GM19099 (cell line): ENCODE data around the gene PGA3.
"Not testable (repeated sequence)": the region's sequence is repeated elsewhere in the genome, so short reads cannot be mapped to it uniquely, and the experiment has no call there.

Source experiments
- POLR2A ChIP-seq: IDR thresholded peaks from 3 replicates; pipeline ENCODE4 v1.6.1; 2011; ENCODE audit warnings: low read depth; ENCODE audit not compliant: insufficient read length; ENCODE audit errors: extremely low read depth

PGA3 gene

GRCh38 chr11:61194981-61195695 is 8.2 kb upstream of the PGA3 start:
- TF ChIP-seq POLR2A: no peak

- no peak for TF ChIP-seq POLR2A
These were observed 7.6 kb upstream of the PGA3 start for GRCh38 chr11:61195719-61196118.

- no peak for TF ChIP-seq POLR2A
These were observed 5.0 kb upstream of the PGA3 start for GRCh38 chr11:61198361-61198760.

GRCh38 chr11:61198948-61199523 is 4.3 kb upstream of the PGA3 start:
- no peak for TF ChIP-seq POLR2A

GRCh38 chr11:61201476-61201875 is 1.8 kb upstream of the PGA3 start:
- TF ChIP-seq POLR2A: no peak

- not testable (repeated sequence) for TF ChIP-seq POLR2A
These were observed 18.7 kb downstream of the PGA3 start, which contains the start of gene PGA4 for GRCh38 chr11:61222047-61222446. Gene PGA4 (plus strand): TSS chr11:61222347. CDS start chr11:61222401, 54 bp downstream.

GRCh38 chr11:61240875-61241274 is 37.6 kb downstream of the PGA3 start, which contains the start of gene PGA5:
Gene PGA5 (plus strand): TSS chr11:61241175. CDS start chr11:61241227, 52 bp downstream.
- TF ChIP-seq POLR2A: not testable (repeated sequence)

GRCh38 chr11:61254403-61255025 is 51.2 kb downstream of the PGA3 start:
- no peak for TF ChIP-seq POLR2A

- TF ChIP-seq POLR2A: no peak
These were observed 53.6 kb downstream of the PGA3 start for GRCh38 chr11:61256710-61257482.

GRCh38 chr11:61258546-61258945 is 55.2 kb downstream of the PGA3 start:
- no peak for TF ChIP-seq POLR2A

- no peak for TF ChIP-seq POLR2A
These were observed 56.0 kb downstream of the PGA3 start for GRCh38 chr11:61259363-61259762.
